ENCODE measurements around the gene RELT.
"Not testable (repeated sequence)": the region's sequence is repeated elsewhere in the genome, so short reads cannot be mapped to it uniquely, and the experiment has no call there.

Gene RELT

DNA sequence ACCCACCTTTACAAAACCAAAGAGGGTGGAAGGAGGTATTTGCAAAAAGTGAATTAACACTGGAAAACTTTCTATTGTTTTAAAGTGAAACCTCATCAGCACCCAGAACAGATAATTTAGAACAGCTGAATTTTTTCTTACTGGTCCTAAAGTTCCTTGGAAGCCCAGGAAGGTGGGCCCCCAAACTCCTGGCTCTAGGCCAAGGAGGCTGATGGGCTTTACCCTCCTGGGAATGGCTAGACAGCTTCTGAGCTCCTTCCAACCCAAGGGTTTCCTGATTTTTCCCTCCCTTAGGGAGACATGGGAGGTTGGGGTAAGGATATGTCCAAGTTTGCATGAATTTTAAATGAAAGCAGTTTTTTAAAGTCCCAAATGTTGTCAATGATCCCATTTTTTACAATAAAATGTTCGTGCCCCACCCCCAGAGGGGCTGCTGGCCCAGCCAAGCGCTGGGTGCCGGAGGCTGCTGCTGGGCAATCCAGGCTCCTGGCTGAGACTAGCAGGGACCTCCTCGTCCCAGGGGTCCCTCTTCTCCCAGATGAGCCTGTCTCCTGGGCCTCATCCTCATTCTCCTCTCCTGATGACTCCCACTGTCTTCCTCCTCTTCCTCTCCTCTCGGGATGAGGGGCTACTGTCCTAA, 28.4 kb downstream of the RELT start:
- DNase-seq = no peak

DNA sequence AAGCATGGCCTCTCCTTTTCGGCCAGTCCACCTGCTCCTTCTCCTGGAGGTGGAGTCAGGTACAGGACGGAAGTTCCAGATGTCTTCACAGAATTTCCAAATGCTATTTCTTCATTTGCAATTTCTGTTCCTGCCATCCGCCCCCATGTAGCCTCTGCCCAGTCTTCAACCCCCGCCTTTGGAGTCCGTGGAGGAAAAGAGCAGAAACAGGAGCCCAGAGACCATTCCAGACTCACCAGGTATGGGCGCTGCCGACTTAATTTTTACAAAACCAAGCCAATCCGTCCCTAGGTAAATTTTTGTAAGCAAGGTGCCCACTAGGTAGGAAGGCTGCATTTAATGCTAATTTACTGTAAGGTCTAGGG, 28.9 kb downstream of the RELT start:
- DNase-seq = no peak

DNA sequence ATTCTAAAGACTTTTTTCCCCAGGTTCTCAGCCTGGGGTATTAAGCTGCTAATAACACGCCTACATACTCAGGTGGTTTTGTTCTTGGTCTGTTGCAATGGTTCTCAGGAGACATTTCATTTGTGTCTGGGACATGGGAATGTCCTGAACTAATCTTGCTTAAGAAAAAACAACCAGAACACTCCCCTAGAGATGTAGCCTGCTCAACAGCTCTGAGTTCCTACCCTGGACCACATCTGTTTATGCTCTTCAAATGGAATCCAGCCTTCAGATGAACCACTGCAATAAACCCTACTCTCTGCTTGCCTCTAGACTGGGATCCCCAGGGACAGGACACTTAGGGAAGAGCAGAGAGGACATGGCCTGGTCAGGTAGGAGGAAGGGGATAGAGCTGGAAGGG, 29.9 kb downstream of the RELT start:
- DNase-seq = no peak

DNA sequence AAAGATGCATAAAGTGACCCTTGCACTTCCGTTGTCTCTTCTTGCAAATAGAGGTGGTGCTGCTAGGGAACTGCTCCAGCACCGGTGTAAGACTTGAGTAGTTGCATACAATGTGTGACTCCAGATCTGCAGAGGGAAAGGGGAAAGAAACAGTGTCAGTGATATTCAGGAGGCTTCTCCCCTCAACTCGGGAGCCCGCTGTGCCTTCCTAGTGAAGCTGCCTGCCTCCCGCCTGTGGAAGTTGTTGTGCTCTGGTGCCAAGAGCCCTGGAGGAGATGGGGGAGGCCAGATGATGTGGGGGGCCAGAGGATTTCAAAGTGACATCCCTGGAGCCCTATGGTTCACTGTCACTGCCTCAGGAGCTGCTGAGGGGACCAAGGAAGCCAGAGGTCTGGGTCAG, 30.4 kb downstream of the RELT start:
- DNase-seq = no peak

DNA sequence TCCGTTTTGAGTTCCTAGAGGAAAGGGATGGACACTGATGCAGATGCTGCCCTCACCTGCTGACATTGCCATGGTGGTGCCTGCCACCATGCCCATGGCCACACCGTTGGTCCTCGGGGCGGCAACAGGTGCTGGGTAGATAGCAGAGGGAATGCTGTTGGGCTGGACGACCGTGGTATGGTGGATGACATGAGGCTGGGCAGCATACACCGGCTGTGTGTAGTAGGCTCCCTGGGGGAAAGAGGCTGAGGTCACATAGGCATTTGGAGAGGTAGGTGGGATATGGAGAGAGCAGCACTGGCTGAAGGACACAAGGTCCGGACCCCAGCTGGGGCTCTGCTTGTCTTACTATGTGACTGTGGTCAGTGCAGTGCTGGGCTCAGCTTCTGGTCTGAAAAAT, 33.2 kb downstream of the RELT start:
- DNase-seq = no peak

DNA sequence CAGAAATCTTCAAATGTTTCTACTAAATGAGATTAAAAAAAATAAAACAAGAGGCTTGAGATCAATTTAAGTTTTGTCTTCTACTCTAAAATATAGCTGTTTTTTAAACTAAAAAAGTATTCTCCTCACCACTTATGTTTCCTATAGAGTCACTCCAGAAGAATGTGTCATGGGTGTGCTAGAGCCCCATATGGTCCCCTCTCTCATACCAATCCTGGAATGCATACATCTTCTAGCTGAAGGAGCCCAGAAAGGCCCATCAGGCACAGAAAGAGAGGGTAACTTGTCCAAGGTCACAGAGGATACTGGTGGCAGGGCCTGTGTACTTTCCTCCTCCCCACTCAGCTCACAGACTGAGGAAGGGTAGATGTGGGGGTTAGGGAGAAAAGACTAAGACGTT, 34.4 kb downstream of the RELT start:
- DNase-seq = no peak

DNA sequence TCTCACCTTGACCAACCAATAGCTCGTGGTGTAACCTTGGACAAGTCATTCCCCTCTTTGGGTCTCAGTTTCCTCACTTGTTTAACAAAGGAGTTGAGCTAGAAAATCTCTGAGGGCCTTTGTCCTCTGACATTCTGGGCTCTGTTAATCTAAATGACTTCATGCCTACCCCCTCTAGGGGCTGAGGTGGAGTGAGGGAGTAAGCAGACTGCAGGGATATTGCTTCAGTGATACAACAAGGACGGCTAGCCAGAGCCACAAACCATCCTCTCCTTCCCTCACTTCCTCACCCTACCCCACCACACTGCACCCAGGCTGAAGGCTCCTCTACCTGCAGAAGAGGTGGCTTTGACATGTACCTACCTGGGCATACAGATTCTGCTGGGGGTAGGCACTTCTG, 34.8 kb downstream of the RELT start:
- DNase-seq = no peak

DNA sequence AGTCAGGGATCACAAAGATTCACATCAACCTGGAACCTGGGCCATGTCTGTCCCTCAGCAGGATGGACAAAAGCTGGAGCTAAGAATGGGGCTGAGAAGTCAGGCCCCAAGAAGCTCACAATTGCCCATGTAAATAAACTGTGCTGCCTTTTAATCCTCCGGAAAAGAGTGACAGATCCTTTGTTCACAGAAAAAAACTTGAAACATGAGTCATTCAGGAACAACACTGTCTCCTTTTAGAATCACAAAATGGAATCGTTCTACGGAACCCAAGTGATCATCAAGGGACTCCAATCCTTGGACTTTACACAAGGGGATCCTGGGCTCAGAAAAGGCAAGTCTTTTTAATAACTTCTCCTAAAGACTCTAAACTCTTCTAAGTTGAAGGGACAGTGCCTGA, 36.1 kb downstream of the RELT start:
- DNase-seq = peak; percentile 72

DNA sequence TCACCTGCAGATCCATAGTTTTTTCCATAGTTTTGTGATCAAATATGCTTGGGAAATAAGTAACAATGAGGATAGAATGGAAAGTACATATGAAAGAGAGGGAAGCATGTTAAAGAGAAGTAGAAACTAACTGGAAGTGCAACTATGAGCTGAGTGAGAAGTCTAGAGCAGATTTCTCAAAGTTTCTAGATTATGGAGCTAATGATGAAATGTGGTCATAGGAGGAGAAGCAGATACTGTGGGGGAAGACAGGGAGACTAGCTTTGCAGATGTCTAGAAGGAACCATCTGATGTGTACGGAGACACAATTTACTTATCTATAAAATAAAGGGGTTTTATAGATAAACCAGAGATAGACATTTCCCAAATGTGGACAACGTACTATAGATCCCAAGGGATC, 37.1 kb downstream of the RELT start:
- no peak for DNase-seq

DNA sequence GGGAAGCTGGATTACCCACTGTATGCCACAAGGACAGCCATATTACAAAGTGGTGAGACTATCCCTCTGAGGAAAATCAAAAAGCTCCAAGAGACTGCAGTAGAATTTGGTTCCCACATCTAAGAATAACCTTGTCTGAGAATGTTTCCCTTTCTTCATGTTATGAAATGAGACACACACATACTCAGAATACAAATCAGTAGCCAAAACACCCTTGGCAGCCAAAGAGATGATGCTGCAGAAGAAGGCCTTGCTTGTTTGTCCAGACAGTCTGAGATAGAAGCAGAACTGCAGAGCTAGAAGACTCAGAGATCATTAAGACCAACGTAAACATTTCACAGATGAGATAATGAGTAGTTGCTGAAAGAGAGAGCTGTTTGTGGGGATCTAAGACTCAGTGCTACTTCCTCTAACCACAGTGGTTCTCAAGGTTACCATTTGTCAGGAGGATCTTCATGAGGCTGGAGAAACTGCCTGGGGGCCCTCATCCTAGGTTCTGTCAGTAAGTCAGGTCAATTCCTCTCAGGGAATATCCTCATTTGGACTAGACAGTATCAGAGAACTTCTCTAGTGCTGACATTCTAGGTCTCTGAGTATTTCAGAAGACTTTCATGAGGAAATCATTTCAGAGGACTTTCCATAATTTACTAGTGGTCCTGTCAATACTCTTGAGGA, 38.9 kb downstream of the RELT start:
- DNase-seq = no peak

DNA sequence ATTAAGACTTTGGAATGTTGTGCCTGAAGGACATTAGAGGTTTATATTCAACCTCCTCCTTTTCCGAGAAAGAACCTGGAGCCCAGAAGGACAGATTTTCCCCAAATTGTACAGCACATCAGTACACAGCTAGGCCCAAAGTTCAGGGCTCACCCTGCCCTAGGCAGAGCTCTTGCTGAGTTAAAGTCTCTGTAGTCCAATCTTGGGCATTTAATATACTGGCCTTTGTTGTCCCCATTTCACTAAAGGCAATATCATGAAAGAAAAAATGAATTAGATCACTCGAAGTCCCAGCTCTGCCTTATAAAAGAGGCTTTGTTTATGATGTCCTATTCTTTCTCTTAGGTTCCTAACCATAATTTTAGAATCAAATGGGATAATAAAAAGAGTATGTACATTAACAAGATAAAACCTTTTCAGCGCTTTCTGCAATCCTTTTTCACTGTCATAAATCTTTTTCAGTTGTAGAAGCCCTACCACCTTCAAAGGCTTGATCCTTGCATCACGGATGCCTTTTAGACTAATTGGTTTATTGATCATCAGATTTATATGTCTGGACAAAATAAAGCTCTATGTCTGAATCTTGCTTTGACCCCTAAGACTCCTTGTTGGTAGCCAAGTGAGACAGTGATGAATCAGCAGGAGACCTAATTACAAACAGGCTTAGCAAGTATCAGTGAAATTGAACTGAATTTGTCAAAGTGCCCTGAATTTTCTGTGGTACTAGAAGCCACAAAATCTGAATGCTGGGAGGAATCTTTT, 39.8 kb downstream of the RELT start:
- no peak for DNase-seq

DNA sequence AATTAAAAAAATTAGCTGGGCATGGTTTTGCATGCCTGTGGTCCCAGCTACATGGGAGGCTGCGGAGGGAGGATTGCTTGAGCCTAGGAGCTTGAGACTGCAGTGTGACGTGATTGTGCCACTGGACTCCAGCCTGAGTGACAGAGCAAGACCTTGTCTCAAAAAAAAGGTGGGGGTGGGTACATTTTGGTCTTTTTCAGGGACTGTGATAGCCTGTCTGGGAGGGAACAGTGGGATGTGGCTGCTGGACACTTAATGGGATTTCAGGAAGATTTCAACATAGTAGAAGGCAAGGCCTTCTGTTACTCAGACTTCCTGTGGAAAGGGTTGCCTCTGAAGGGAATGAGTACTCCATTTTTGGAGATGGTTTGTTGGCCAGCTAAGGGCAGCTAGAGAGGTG, 40.6 kb downstream of the RELT start:
- no peak for DNase-seq

DNA sequence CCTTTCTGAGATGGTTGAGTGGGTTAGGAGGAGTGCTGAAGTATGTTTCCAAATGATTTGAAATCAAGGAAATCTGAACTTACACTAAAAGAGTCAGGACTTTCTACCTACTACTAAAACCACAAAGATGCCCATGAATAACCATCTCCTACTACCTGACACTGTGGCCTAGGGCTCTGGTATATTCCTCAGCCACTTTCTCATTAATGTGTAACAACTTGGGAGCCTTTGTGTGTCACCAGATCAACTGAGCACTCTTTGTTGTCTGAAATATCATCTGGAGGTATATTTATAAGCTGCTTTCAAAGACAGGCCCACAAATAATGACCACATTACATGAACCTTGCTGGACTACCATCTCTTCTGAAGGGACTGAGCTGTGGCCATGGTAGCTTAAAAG, 43.9 kb downstream of the RELT start:
- no peak for DNase-seq

DNA sequence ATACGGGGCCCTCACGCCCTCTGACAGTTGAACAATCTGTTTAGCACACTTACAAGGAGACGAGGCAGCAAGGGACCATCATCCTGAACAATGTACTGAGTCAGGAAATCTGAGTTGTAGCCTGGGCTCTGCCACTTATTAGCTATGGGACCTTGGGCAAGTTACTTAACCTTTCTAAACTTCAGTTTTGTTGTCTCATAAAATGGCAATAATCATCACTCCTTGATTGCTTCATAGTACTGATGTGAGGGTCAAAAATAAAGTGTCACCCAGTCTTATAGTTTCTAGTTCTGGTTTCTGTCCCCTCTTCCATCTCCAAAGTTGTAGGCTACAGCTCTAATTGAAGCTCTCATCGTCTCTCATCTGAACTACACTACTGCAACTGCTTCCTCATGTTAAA, 46.7 kb downstream of the RELT start:
- DNase-seq = no peak

DNA sequence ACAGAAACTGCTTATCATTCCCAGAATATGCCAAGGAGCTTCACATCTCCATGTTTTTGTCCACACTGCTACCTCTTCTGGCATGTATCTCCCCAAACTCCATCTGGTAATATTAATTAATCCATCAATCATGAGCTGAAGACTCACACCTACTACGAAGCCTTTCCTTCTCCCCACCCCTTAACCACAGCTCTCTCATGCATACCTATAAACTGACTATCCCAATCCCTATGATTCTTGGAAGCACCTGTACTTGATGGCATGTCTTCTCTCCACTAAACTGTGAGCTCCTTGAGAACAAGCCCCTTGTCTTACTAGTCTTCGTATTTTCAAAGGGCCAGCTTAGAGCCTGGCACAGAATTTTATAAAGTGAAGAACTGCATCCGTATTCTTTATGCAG, 47.3 kb downstream of the RELT start:
- no peak for DNase-seq

DNA sequence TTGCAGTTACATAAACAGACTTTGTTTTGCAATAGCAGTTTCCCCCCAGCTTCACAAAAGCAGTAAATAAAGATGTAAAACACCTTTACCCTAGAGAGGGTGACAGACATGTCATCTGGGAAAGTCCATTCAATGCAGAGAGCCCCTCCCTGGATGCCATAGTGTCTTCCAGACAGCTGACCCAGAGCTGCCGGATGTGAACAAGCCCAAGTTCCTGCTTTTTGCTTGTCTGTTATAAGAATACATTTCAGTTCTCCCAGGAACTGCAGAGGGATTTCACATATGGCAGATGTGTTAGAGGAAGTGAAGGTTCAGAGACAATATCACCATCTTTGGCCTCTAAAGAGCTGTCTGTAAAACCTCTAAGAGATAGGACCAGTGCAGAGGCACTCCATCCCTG, 48.9 kb downstream of the RELT start:
- no peak for DNase-seq

DNA sequence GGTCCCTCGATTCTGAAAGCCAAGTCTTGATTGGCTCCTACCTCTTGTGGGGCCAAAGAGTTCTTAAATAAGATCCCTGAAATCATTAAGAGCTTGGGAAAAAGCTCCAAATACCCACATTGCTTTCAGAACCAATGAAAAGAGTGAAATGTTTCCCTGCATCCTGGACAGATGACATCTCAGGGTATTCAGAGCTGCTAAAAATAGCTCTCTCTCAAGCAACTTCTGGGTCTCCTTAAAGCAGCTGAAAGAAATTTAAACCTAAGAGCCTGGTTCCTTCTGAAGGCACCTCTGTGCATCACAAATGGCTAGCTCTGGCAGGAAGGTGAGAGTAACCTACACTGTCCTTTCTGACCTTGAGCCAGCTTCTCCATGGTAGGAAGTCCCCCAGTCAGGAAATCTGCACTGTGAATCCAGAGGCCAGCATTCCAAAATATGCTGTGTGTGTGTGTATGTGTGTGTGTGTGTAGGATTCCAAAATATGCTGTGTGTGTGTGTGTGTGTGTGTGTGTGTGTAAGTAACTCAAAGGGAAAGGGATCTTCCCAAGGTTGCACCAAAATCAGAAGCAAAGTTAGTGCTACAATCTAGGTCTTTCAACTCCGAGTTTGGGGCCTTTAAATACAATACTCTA, 50.1 kb downstream of the RELT start:
- DNase-seq = no peak

DNA sequence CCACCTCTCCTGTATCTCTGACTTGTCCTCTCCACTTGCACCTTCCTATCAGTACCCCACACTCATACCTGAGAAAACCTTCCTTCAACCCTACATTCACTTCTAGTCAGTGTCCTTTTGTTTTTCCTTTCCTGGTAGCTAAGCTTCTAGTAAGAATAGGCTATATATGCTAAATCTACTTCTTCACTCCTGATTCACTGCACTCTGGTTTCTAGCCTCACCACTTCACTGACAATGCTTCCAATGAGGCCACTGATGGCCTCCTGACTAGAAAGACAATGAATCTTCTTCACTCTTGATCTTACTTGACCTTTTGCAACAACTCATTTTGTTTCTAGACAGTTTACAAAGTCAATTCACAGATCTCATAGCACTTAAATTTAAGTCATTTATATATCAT, 52.0 kb downstream of the RELT start:
- no peak for DNase-seq

DNA sequence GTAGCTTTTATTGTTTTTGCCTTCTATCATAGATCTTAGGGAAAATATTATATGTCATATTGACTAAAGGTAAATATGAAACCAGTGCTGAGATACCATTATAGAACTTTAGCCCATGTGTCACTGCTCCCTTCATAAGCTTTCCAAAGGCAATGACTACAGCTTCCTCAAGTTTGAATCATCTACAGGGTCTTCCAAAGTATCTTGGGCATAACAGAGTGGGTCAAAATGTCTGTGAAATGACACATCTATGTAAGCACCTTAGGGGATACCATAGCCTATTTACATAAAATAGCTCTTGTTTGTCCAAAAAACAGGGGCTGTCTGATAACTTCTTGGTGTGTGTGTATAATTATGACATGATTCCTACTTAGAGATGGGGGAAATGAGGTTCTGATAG, 52.5 kb downstream of the RELT start:
- no peak for DNase-seq

DNA sequence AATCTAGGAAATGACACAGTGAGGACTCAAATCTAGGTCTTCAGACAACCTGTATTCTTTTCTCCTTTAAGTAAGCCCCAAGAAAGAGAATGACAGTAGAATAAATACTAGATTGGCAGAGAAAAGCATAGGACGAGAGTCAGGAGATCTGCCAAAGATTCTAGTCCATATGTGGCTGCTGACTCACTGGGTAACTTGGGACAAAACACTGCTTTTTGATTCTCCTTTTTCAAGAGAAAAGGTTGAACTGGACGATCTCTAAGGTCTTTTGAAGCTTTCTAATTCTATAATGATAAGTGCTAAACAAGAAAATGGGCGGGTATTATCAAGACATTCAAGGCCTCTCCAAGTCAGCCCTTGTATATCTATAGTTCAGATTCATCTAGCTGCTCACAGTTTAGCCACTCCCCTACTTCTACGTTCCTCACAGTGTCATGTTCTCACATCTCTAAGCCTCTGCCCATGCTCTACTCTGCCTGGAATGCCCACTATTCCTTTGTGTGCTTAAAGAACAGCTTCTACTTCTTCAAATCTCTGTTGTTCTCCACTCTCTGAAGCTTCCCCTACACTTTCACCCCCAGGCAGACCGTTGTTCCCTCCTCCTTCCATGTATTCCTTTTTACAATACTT, 53.0 kb downstream of the RELT start:
- no peak for DNase-seq

DNA sequence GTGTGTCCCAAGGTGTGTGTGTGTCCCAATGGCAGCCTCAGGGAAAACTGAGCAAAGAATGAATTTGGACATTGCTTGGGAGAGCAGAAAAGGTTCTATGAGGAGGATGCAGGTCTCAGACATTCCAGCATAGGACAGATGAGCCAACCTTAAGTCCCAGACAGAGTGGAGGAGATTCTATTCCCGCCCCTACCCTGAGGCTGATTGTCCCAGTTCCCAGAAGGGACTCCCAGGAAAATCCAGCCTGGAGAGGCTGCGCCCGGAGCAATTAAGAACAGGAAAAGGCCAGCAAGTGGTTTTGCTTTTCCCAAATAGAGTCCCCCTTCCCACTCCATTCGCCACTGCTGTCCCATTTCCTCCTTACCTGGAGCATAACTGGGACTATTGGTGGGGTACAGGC, 54.1 kb downstream of the RELT start:
- no peak for DNase-seq

DNA sequence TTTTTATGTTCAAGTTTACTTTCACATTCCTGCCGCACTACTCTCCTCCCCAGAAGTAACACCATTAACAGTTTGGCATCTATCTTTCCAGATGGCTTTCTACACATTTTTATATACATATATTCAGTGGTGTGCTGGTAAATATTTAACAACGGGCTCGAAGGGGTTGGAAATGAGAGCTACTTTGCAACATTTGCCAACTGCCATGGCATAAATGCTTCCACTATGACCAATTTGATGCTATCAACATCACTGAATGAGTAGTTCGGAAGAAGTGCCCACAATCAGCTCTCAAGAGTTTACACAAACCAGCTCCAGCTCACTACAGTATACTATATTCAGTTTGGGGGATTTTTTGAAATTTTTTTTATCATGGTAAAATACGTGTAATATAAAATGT, 55.2 kb downstream of the RELT start:
- no peak for DNase-seq

DNA sequence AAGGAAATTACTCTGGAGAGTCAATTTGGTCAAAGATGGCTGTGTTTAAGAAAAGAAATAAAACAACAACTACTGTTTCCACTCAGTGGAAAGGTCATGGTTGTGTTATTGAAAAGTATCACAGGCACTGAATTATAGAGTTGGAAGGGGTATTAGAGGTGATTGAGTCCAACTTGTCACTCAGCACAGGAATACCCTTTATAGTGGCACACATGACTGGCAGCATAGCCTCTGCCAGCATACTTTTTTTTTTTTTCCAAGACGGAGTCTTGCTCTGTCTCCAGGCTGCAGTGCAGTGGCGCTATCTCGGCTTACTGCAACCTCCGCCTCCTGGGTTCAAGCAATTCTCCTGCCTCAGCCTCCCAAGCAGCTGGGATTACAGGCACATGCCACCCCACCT, 60.7 kb downstream of the RELT start:
- DNase-seq = not testable (repeated sequence)
